Ascending aorta (tissue), 2 donors: Measurements from ENCODE around the gene ADTRP. TPM values are rescaled to one million over a fixed set of nuclear protein-coding genes. Genes with fewer than 3 reads are reported as not detected.
A peak's percentile ranks its signal among the peaks of the same experiment; 100 is the strongest.
"Not testable (repeated sequence)": the region's sequence is repeated elsewhere in the genome, so short reads cannot be mapped to it uniquely, and the experiment has no call there.

ENCODE experiments used
- DNase-seq, 2 donors: peaks; one replicate each; pipeline ENCODE4 v3.0.0-alpha.2; 2019; ENCODE audit warnings: low spot score in 2 of 2
- H3K27ac ChIP-seq, 2 donors: fragments of 200-600 bp; sonication (generic); one replicate each; pipeline ENCODE4 v1.5.1; 2016 to 2017; ENCODE audit warnings: mild to moderate bottlenecking in 1 of 2
- H3K27me3 ChIP-seq: fragments of 200-600 bp; sonication (generic); one replicate; pipeline ENCODE4 v1.5.1; 2017
- H3K36me3 ChIP-seq, 2 donors: fragments of 200-600 bp; sonication (generic); one replicate each; pipeline ENCODE4 v1.5.1; 2016
- H3K4me1 ChIP-seq, 2 donors: fragments of 200-600 bp; sonication (generic); one replicate each; pipeline ENCODE4 v1.5.1; 2016 to 2017; ENCODE audit warnings: mild to moderate bottlenecking in 1 of 2
- H3K4me3 ChIP-seq, 2 donors: fragments of 200-600 bp; sonication (generic); one replicate each; pipeline ENCODE4 v1.5.1; 2016 to 2017; ENCODE audit warnings: mild to moderate bottlenecking in 1 of 2
- H3K9me3 ChIP-seq, 2 donors: fragments of 200-600 bp; sonication (generic); one replicate each; pipeline ENCODE4 v1.5.1; 2016
- intact Hi-C: fragments of 100-400 bp; cut with DNase I; formaldehyde crosslinking; loops from one replicate; pipeline ENCODE4 v1.15.1; 2023
- total RNA-seq: library from RNA; depleted of rRNA; stranded (reverse); fragments of >200 nt; gene quantifications from one replicate; pipeline ENCODE4 v1.1.0, GENCODE V29; 2016
- TF ChIP-seq, protein P1 (sequence below), 3 experiments: fragments of 200-600 bp in 2 of 3; fragments of 450-650 bp in 1 of 3; sonication (generic) in 2 of 3; IDR thresholded peaks; one replicate each; pipeline ENCODE4 v1.5.1; 2016 to 2019; ENCODE audit warnings: antibody characterized with exemption in 3 of 3, mild to moderate bottlenecking in 1 of 3, moderate library complexity in 1 of 3

The ADTRP gene
- total RNA-seq, 1 donor from 2014 or later = not detected

DNA sequence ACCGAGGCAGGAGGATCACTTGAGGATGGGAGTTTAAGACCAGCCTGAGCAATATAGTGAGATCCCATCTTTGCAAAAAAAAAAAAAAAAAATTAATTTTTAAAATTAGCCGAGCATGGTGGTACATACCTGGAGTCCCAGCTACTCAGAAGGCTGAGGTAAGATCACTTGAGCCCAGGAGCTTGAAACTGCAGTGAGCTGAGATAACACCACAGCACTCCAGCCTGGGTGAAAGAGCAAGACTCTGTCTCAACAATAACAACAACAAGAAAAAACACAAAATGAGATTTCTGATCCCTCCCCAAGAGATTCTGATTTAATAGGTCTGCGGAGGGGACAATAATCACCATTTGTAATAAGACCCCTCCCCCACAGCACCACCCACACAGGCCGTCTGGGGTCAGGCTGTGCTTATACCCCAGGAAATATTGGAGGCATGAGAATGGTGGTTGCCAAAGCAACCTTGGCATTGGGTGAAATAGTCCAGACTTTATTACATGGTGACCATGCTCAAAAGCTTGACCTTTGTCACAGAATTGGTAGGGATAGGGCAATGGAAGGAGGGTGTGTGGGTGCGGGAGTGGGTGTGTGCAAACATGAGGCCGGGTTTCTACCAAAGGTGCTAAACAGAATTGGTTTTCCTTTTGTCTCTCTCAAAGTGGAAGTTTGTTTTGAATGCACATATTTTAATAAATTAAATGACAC is 24.4 kb upstream of the ADTRP start:
- intact Hi-C loops = no loop called here
- no peaks in the 10 kb centered on the region for H3K27me3 ChIP-seq
- H3K27ac ChIP-seq = no peak overlapping the region
- H3K36me3 ChIP-seq = no peaks in the 10 kb centered on the region
- DNase-seq = no peak
- no peaks in the 10 kb centered on the region for H3K4me1 ChIP-seq
- TF ChIP-seq, protein P1, sequence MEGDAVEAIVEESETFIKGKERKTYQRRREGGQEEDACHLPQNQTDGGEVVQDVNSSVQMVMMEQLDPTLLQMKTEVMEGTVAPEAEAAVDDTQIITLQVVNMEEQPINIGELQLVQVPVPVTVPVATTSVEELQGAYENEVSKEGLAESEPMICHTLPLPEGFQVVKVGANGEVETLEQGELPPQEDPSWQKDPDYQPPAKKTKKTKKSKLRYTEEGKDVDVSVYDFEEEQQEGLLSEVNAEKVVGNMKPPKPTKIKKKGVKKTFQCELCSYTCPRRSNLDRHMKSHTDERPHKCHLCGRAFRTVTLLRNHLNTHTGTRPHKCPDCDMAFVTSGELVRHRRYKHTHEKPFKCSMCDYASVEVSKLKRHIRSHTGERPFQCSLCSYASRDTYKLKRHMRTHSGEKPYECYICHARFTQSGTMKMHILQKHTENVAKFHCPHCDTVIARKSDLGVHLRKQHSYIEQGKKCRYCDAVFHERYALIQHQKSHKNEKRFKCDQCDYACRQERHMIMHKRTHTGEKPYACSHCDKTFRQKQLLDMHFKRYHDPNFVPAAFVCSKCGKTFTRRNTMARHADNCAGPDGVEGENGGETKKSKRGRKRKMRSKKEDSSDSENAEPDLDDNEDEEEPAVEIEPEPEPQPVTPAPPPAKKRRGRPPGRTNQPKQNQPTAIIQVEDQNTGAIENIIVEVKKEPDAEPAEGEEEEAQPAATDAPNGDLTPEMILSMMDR (IDR thresholded peaks at IDR 0.05) = no peak
- H3K4me3 ChIP-seq = no peak overlapping the region
- no peaks in the 10 kb centered on the region for H3K9me3 ChIP-seq

DNA sequence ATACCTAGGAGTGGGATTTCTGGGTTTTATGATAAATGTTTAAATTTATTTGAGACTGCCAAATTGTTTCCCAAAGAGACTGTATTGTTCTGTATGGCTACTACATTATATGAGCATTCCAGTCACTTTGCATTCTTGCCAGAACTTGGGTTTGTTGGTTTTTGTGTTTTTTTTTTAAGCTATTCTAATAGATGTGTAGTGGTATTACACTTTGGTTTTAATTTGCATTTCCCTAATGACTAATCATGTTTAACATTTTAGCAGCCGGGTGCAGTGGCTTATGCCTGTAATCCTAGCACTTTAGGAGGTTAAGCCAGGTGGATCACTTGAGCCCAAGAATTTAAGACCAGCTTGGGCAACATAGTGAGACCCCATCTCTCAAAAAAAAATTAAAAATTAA is 21.9 kb upstream of the ADTRP start:
- H3K36me3 ChIP-seq, H3K4me3 ChIP-seq, DNase-seq, H3K27ac ChIP-seq, H3K4me1 ChIP-seq, intact Hi-C loops, H3K9me3 ChIP-seq, H3K27me3 ChIP-seq: not testable (repeated sequence)

DNA sequence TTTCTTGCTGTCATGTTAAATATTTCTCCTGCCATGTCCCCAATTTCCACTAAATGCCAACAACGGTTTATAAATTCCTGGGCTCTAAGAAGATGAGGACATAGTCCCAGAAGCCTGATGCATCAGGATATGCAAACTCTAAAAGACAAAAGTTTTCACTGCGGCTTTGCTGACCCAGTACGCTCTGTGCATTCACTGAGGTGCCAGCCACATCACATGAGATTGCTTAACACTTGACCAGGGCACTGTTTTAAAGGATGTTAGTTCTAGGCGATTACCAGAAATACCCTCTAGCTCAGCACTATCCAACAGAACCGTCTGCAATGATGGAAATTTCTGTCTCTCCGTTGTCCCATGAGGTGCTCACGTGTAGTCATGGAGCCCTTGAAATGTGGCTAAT is 19.9 kb upstream of the ADTRP start:
- DNase-seq = no peak
- Histone ChIP-seq H3K27me3 (no peaks in the 10 kb centered on the region), H3K9me3 (no peaks in the 10 kb centered on the region), H3K4me3 (no peak overlapping the region), H3K27ac (no peak overlapping the region), H3K4me1 (peaks cover 0 to 8% of the 10 kb centered on the region in 2 donors), H3K36me3 (no peaks in the 10 kb centered on the region)
- TF ChIP-seq, protein P1 (IDR thresholded peaks at IDR 0.05) = no peak
- intact Hi-C loops = no loop called here

DNA sequence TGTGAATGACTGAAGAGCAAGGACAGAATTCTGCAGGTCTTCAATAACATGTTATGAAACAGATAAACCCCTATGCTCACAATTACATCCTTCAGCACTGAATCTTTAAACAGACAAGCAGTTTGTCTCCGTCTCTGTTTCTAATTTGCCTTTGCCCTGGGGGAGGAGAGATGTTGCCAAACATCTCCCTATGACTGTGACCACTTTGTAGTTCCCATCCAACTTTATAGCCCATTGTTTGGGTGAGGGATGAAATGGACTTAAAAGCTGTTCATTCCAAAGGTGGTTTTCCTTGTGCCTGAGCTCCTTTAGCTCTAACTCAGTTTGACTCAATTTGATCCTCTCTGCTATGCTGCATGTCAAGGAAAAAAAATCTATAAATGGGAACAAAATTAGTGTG is 19.5 kb upstream of the ADTRP start:
- no peak overlapping the region for H3K4me3 ChIP-seq
- intact Hi-C loops = no loop called here
- no peak overlapping the region for H3K27ac ChIP-seq
- TF ChIP-seq, protein P1 (IDR thresholded peaks at IDR 0.05) = no peak
- no peaks in the 10 kb centered on the region for H3K27me3 ChIP-seq
- no peaks in the 10 kb centered on the region for H3K36me3 ChIP-seq
- peaks cover 0 to 8% of the 10 kb centered on the region in 2 donors for H3K4me1 ChIP-seq
- no peak for DNase-seq
- H3K9me3 ChIP-seq = peaks cover 0 to 3% of the 10 kb centered on the region in 2 donors

DNA sequence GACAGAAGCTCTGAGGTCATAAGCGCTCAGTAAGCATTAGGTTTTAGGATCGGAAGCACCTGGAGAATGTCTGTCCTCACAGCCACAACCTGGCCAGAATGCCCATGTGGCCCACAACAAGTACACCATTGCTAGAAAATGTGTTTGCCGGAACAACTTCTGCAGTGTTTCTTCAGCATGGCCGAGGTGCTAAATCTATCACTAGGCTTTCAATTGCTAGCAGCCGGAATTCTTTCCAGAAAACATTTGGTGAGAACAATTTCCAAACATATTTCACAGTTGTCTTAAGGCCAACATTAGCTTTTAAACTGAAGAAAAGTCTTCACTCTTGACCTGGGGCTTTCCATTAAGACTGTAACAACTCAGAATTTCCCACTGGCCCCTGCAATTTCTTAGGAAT is 18.2 kb upstream of the ADTRP start:
- H3K4me3 ChIP-seq = no peak overlapping the region
- H3K9me3 ChIP-seq = peaks cover 0 to 6% of the 10 kb centered on the region in 2 donors
- H3K27ac ChIP-seq = no peak overlapping the region
- DNase-seq = no peak
- intact Hi-C loops = no loop called here
- H3K36me3 ChIP-seq = no peaks in the 10 kb centered on the region
- H3K4me1 ChIP-seq = peaks cover 0 to 8% of the 10 kb centered on the region in 2 donors
- TF ChIP-seq, protein P1 (IDR thresholded peaks at IDR 0.05) = no peak
- no peaks in the 10 kb centered on the region for H3K27me3 ChIP-seq

DNA sequence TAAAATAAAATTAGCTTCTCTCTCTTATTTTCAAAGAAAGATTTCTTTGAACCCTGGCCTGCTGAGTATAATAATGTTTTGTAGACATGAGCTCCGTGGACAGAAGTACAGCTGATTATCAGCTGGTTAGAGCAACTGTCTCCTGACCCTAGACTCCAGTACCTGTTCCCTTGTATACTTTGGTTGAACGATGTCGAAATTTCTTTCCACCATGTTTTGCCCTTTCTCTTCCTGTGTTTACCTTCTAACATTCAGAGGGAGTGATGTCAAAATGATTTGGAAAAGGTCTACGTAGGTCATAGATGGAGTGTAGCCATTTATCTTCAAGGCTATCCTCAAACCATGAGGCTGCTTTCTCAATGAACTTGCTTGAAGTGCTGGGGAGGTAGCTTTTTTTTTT is 16.8 kb upstream of the ADTRP start:
- Histone ChIP-seq H3K9me3 (peaks cover 0 to 6% of the 10 kb centered on the region in 2 donors), H3K27ac (peak overlapping the region; percentile 47 to 52)
- TF ChIP-seq, protein P1 (IDR thresholded peaks at IDR 0.05) = no peak

More for the DNA sequence above, 16.8 kb upstream of the ADTRP start:
- Histone ChIP-seq H3K4me1 (peaks cover 0 to 8% of the 10 kb centered on the region in 2 donors), H3K4me3 (peak overlapping the region in 1 of 2 donors; percentile 16), H3K36me3 (no peaks in the 10 kb centered on the region), H3K27me3 (no peaks in the 10 kb centered on the region)
- intact Hi-C loops = no loop called here
- DNase-seq = no peak
